Right lobe of liver (tissue), 6 donors: ENCODE results near the gene UBE4A. TPM values are rescaled to one million over a fixed set of nuclear protein-coding genes. Genes with fewer than 3 reads are reported as not detected.
A peak's percentile ranks its signal among the peaks of the same experiment; 100 is the strongest.

ENCODE experiments used
- ATAC-seq, 4 donors: fragments of 200-7000 bp; cut with Tn5 transposase; one replicate each; pipeline ENCODE4 v1.9.1; 2020; ENCODE audit warnings: mild to moderate bottlenecking in 4 of 4, moderate library complexity in 4 of 4
- DNase-seq, 3 donors: peaks; one replicate each; pipeline ENCODE4 v3.0.0-alpha.2; 2020
- H3K27ac ChIP-seq, 3 donors: fragments of 200-600 bp; one replicate each; pipeline ENCODE4 v1.8.0; 2022
- H3K27me3 ChIP-seq, 2 donors: fragments of 200-600 bp; one replicate each; pipeline ENCODE4 v1.8.0; 2022
- H3K36me3 ChIP-seq, 4 donors: fragments of 200-600 bp; sonication (generic) in 1 of 4; one replicate each; pipeline versions ENCODE4 v1.5.1 to v1.8.0; 2017 to 2022; ENCODE audit warnings: control low read depth in 1 of 4
- H3K4me1 ChIP-seq, 4 donors: fragments of 200-600 bp; sonication (generic) in 1 of 4; one replicate each; pipeline versions ENCODE4 v1.5.1 to v1.8.0; 2017 to 2022; ENCODE audit warnings: control low read depth in 1 of 4
- H3K4me3 ChIP-seq, 3 donors: fragments of 200-600 bp; one replicate each; pipeline ENCODE4 v1.8.0; 2022
- H3K9me3 ChIP-seq, 4 donors: fragments of 200-600 bp; sonication (generic) in 1 of 4; one replicate each; pipeline versions ENCODE4 v1.5.1 to v1.8.0; 2017 to 2022; ENCODE audit warnings: control low read depth in 1 of 4
- POLR2A ChIP-seq: fragments of 450-650 bp; IDR thresholded peaks from one replicate; pipeline ENCODE4 v1.6.1; 2017; ENCODE audit warnings: antibody characterized with exemption, mild to moderate bottlenecking
- WGBS: methylation state at CpG from one replicate; pipeline ENCODE4 v1.1.6; 2018; ENCODE audit warnings: low coverage, low lambda C conversion rate; ENCODE audit not compliant: insufficient coverage; ENCODE audit errors: missing lambda C conversion rate; 5-methylcytosine and 5-hydroxymethylcytosine counted together
- intact Hi-C, 2 donors: fragments of 100-400 bp; cut with DNase I; formaldehyde crosslinking; loops; one replicate each; pipeline versions ENCODE4 v1.11.2 to v1.14.1; 2022
- total RNA-seq, 6 experiments: library from RNA; depleted of rRNA in 2 of 6; stranded (reverse); fragments of >200 nt in 2 of 6; fragmentation: NEBNext Ultra II Directional in 3 of 6; extraction: Animal tissue kit (Norgen Biotek cat#: 25700) in 3 of 6; gene quantifications; one replicate each; pipeline versions ENCODE4 v1.1.0 to v1.2.4, GENCODE V29; 2016 to 2023
- TF ChIP-seq, protein P1 (sequence below), 4 donors: fragments of 200-600 bp in 3 of 4; fragments of 450-650 bp in 1 of 4; IDR thresholded peaks; one replicate each; pipeline versions ENCODE4 v1.5.1 to v1.8.0; 2016 to 2022; ENCODE audit warnings: antibody characterized with exemption in 4 of 4, mild to moderate bottlenecking in 2 of 4
- donor health status: DM: no; HTN: yes; CAD: no.
- donor health status: DM: no; HTN: no; CAD: no.
- donor health status: DM: no; HTN: no; CAD: no.
- donor health status: DM: no; HTN: yes; CAD: no.
- donor health status: DM: no; HTN: yes; CAD: no.

Gene UBE4A
- total RNA-seq, 6 experiments from 2014 or later: 25.5 to 36.9 (median 28.5) TPM

DNA sequence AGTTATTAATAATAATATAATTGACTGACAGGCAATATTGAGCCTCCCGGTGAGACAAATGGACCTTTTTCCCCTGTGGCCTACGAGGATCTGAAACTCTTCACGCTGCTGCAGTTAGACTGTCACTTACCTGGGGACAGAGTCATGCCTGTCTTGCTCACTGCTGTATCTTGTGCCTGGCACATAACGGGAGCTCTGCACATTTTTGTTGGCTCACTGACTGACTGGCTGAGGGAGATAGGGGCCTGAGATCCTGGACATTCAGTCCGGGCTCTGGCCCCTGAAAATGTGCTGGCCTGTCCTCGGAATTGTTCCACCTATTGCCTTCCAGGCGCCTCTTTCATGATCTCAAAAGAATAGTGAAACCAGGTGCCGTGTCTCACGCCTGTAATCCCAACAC is 16.2 kb upstream of the UBE4A start:
- H3K36me3 ChIP-seq: no peaks in the 10 kb centered on the region
- H3K9me3 ChIP-seq: no peaks in the 10 kb centered on the region
- DNase-seq (no peak), ATAC-seq (no peak)
- TF ChIP-seq, protein P1, sequence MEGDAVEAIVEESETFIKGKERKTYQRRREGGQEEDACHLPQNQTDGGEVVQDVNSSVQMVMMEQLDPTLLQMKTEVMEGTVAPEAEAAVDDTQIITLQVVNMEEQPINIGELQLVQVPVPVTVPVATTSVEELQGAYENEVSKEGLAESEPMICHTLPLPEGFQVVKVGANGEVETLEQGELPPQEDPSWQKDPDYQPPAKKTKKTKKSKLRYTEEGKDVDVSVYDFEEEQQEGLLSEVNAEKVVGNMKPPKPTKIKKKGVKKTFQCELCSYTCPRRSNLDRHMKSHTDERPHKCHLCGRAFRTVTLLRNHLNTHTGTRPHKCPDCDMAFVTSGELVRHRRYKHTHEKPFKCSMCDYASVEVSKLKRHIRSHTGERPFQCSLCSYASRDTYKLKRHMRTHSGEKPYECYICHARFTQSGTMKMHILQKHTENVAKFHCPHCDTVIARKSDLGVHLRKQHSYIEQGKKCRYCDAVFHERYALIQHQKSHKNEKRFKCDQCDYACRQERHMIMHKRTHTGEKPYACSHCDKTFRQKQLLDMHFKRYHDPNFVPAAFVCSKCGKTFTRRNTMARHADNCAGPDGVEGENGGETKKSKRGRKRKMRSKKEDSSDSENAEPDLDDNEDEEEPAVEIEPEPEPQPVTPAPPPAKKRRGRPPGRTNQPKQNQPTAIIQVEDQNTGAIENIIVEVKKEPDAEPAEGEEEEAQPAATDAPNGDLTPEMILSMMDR (IDR thresholded peaks at IDR 0.05): no peak
- no peak for TF ChIP-seq POLR2A
- no peaks in the 10 kb centered on the region for H3K4me1 ChIP-seq
- no peak overlapping the region for H3K4me3 ChIP-seq
- WGBS: 69% methylated on average over 8 of the region's 9 CpGs
- intact Hi-C loops: no loop called here
- no peaks in the 10 kb centered on the region for H3K27me3 ChIP-seq
- no peak overlapping the region for H3K27ac ChIP-seq

DNA sequence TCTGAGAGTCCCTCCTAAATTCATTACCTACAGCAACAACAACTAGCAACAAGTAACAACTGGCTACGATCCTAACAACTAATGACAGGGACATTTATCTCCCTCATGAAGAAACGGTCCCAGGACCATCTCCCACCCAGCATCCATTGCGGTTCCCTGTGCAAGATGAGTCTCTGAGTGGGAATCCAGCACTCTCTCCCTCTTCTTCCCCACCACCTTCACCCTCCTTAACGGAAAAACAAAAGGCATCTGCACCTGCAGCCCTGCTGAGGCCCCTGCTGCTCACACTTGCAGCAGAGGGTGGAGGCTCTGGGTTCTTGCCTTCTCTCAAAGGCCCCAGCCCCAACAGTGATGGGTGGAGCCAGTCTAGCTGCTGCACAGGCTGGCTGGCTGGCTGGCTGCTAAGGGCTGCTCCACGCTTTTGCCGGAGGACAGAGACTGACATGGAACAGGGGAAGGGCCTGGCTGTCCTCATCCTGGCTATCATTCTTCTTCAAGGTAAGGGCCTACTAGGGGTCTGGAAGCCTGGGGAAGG is 15.4 kb upstream of the UBE4A start, which contains the start of gene CD3G:
Gene CD3G, plus strand, starts transcription at position 364 of the 535 bp plus-strand sequence. Its CDS starts 80 bp downstream, at position 444.
- no peak for DNase-seq
- 67% methylated on average over 1 of the region's 6 CpGs for WGBS
- no peak within 1 kb of the TSS for H3K27ac ChIP-seq
- ATAC-seq: peak in 2 of 4 donors; percentile 34 to 40
- H3K27me3 ChIP-seq: no peaks in the 10 kb centered on the region
- TF ChIP-seq POLR2A: no peak
- TF ChIP-seq, protein P1 (IDR thresholded peaks at IDR 0.05): no peak
- no peak within 1 kb of the TSS for H3K4me3 ChIP-seq
- no peaks in the 10 kb centered on the region for H3K4me1 ChIP-seq
- no peaks in the 10 kb centered on the region for H3K36me3 ChIP-seq
- intact Hi-C loops: no loop called here
- H3K9me3 ChIP-seq: no peaks in the 10 kb centered on the region

GRCh38 chr11:118349475-118349874 is 9.9 kb upstream of the UBE4A start:
- DNase-seq (no peak), ATAC-seq (no peak)
- WGBS: 68% methylated on average over 6 of the region's 6 CpGs
- H3K27me3 ChIP-seq: no peaks in the 10 kb centered on the region
- H3K4me1 ChIP-seq: no peaks in the 10 kb centered on the region
- intact Hi-C loops: no loop called here
- H3K36me3 ChIP-seq: no peaks in the 10 kb centered on the region
- H3K9me3 ChIP-seq: no peaks in the 10 kb centered on the region
- TF ChIP-seq POLR2A: no peak
- TF ChIP-seq, protein P1 (IDR thresholded peaks at IDR 0.05): no peak
- no peak overlapping the region for H3K4me3 ChIP-seq
- no peak overlapping the region for H3K27ac ChIP-seq

DNA sequence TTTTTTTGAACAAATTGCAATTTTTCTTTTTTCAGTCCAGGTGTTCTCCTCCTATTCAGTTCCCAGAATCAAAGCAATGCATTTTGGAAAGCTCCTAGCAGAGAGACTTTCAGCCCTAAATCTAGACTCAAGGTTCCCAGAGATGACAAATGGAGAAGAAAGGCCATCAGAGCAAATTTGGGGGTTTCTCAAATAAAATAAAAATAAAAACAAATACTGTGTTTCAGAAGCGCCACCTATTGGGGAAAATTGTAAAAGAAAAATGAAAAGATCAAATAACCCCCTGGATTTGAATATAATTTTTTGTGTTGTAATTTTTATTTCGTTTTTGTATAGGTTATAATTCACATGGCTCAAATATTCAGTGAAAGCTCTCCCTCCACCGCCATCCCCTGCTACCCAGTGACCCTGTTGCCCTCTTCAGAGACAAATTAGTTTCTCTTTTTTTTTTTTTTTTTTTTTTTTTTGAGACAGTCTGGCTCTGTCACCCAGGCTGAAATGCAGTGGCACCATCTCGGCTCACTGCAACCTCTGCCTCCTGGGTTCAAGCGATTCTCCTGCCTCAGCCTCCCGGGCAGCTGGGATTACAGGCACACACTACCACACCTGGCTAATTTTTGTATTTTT is 6.2 kb upstream of the UBE4A start:
- no peaks in the 10 kb centered on the region for H3K9me3 ChIP-seq
- no peaks in the 10 kb centered on the region for H3K27me3 ChIP-seq
- ATAC-seq: no peak
- 7% methylated on average over 5 of the region's 6 CpGs for WGBS
- no peaks in the 10 kb centered on the region for H3K4me1 ChIP-seq
- no peaks in the 10 kb centered on the region for H3K36me3 ChIP-seq
- DNase-seq: no peak
- TF ChIP-seq POLR2A: no peak
- TF ChIP-seq, protein P1 (IDR thresholded peaks at IDR 0.05): peak; percentile 53 to 61 (median 56)
- no peak overlapping the region for H3K27ac ChIP-seq
- no peak overlapping the region for H3K4me3 ChIP-seq
- intact Hi-C loops: loop anchor here (5.0 to 10.0 kb wide), 2 partner anchors 48 to 56 kb away; partner anchors contain the start of gene CD3E (in 1 of the 2)
